HG03342 (cell line): ENCODE measurements around the gene SOST.

Experiments
- ATAC-seq: cut with Tn5 transposase; IDR thresholded peaks from one replicate; pipeline ENCODE4 v1.9.1; 2021; ENCODE audit warnings: mild to moderate bottlenecking, moderate library complexity; ENCODE audit not compliant: unreplicated experiment

The SOST gene

DNA sequence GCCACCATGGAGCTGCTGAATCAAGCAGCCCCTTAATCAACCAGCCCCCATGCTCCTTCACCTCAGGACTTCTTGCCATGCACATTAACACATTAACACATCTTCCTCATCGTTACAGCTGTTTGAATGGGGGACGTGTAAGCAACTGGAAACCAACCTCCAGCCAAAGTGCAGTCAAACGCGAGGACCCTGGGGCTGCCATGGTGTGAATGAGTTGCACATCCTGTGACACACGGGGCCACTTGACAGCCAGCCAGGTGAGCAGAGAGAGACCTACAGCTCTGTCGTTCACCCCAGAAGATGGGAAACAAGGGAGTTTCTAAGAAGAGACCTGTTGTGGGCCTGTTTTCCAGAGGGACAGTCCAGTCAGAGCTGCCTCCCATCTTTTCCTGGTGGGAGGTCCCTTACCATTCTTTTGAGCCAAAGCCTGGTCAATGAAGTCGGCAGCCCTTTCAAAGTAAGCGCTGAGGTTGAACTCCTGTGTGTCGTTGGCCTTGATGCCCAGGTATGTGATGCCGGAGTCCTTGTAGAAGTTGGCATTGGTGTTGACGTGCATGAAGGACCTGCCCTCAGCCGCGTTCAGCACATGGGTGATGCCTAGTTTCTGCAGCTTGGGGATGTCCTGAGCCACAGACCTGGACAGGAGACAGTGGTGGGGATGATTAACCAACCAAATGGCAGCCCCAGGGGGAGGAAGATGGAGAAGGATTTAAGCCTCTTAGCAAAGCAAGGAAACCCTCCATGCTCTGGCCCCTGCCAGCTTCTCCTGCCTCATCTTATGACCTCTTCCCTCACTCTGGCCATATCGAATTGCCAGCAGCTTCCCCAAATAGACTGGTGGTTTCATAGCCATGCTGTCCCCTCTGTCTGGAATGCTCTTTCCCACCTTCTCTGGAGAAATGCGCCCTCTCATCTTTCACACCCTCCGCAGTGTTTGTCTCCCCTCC lies 16.0 kb upstream of the SOST start:
- ATAC-seq, result no peak

DNA sequence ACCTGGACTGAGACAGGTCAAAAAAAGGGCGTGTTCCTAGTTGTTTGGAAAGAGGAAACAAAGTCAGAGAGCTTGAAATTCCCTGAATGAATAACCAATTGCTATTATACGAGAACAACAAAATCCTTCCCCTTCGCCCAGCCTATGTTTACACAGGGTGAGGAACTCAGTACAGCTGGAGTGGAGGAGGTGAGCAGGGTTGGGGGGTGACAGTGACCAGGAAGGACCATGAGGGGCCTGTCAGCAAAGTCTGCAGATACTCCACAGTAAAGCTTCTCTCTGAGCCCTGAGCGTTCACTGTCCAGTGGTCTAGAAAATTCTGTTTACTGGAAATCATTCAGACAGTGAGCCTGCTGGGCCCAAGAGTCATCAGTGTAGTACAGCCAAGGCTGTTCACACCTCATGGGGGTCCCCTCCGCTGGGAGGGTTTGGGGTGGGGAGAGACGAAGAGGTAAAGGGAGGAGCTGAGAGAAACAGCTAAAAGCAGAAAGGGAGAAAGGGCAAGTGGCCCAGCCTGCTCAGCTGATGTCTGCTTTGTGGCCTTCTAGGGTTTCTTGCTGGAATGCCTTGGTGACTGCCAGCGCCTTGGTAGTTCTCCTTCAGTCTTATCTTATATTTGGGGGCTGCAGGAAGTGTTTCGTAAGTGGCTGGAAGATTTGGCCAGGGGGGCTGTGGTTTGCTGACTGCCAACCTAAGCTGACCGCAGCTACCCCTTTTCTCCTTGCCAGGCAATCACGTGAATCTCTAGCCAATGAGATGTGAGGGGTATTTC lies 14.5 kb upstream of the SOST start:
- ATAC-seq, result no peak

DNA sequence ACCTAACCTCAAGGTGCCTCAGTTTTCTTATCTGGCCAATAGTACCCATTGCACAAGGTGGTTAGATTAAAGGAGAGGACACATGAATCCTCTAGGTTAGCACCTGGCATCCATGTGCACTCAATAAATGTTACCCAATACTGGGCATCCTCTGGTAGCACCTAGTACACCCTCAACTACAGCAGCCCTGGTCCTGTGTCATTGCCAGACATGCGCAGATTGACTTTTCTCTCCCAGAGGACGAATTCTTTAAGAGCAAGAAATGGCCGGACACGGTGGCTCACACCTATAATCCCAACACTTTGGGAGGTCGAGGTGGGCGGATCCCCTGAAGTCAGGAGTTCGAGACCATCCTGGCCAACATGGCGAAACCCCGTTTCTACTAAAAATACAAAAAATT lies 12.9 kb upstream of the SOST start:
- ATAC-seq, result no peak

DNA sequence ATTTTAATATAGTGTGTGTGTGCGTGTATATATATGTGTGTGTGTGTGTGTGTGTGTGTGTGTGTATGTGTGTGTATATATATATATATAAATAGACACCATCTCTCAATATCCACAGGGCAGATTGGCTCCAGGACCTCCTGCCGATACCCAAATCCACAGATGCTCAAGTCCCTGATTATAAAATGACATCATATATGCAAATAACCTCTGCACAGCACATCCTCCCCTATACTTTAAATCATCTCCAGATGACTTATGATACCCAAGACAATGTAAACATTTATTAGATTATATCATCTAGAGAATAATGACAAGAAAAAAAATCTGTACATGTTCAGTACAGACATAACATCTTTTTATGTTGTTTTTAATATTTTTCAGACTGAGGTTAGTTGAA lies 12.4 kb upstream of the SOST start:
- ATAC-seq, result no peak

DNA sequence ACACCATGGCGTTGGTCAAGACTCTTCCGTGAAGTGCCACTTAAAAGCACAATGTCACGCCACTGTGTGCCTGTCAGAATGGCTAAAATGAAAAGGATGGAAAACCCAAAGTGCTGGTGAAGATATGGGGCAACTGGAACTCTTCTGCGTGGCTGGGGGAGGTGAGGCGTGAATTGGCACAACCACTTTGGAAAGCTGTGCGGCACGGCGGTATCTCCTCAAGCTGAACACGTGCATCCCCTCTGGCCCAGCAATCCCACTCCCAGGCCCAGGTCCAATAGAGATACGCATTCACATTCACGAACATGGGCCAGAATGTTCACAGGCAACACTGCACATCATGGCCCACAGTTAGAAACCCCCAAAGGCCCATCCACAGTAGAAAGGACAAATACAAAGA lies 11.3 kb upstream of the SOST start:
- no peak for ATAC-seq

DNA sequence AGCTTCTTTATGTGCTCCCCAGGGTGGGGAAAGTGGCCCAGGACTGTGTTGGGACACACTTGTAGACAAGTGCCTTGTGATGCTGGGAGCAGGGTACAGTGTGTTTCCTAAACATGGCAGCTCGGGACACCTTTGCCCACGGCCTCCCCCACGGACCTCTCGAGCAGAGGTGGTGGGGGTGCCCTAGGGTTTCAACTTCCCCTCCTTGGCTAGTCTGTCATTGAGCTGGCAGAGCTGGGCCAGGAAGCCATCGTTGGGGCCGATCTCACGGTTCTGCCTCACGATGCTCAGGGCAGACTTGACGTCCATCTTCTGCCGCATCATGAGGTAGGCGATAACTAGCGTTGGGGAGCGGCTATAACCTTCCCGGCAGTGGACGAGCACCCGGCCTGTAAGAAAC lies 10.8 kb upstream of the SOST start:
- no peak for ATAC-seq

DNA sequence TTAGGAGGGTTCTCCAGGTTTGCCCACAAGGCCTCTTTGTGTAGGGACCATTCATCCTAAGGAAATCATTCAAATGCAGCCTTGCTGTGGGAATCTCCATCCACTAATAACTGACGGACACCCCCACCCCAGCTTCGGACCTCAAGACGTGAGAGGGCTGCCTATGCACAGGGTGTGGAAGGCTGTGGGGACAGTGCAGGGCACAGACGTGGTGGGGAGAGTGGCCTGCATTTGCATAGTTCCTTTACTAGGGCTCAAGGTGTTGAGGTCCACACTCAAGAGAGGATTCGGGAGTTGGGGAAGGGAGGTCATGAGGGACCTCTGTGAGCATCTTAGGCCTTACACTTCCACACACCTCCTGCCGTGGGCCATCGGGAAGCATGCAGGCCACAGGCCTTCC lies 10.4 kb upstream of the SOST start:
- no peak for ATAC-seq

DNA sequence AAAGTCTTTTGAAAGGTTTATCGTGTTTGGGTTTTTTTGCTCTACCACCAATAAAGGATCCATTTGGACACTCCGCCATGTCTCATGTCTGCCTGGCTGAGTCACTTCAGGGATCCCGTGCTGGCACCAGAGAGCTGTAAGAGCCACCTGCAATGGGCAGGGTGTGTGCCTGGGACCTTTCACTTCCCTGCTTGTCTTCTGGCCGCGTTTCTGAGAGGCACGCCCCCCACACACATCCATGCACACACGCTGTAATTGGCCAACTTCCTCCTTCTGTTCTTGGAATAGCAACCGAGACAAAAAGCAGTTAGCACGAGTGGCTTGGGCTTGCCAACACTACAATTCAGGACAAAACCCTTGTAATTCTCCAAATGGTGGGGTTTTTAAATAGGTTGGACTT lies 9.8 kb upstream of the SOST start:
- no peak for ATAC-seq

DNA sequence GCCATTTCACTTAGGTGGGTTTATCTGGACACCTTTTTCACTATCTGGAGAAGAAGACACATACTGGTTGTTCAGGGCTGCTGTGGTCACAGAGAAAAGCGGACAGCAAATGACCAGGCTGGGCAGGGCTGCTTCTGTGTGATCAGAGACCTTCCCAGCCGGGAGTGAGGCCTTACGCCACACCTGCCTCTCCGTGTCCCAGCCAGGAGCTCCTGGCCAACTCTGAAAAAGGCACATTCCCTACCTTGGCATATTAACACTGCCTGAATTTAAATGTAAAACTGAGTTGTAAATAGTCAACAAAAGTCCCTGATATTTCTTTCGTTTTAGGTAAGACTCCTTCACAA lies 9.1 kb upstream of the SOST start:
- ATAC-seq, result no peak

DNA sequence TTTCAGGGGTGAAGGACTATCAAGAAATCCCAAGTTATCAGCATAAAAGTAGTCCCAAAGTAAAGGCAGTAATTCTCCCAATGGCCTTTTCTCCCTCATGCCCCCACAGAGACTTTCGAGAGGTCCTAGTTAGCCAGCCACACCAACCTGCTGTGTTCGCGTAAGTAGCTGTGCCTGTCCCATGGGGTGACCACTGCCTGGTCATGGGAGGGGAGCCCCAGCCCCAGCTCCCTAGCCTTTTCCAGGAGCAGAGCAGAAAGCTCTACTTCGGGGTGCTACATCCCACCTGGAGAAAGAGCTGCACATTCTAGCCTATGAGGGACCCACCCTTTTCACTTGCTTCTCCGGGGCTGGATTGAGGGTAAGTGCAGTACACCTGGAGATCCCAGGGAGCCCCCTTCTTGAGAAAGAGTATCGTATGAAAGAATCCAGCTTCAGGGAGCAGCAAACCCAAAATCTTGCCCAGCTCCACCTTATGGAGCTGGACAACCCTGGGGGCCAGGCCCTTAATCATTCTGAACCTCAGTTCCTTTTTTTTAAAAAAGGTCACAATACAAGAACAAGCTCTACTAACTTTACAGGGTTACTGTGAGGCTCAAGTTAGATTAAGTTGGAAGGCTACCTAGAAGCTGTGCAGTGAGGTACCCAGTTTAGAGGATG lies 8.6 kb upstream of the SOST start:
- ATAC-seq, result no peak

DNA sequence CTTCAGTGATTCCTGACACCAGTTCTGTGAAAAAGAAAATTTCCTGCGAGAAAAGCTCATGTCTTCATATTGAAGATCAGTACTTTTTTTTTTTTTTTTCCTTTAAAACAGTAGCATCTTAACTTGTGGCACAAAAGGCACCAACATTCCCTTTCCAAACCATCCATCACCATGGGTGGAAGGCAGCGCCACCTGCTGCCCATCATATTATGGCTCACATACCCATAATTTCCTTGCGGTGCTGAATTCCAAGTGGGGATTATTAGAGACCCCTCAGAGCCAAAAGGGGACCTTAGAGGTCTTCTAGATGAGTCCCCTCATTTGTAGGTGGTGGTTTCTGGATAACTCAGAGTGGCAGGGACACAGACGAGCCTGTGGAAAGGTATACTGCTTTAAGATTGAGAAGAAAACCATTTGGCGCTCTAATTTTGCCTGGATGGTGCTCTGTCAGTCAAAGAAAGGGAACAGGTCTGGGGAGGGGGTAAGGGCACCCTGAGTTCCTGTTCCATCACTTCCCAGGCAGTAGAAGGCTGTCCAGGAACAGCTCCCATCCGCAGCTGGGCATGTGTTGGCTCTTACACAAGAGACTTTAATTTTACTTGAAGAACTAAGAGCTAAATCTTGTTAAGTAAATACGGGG lies 7.9 kb upstream of the SOST start:
- no peak for ATAC-seq

DNA sequence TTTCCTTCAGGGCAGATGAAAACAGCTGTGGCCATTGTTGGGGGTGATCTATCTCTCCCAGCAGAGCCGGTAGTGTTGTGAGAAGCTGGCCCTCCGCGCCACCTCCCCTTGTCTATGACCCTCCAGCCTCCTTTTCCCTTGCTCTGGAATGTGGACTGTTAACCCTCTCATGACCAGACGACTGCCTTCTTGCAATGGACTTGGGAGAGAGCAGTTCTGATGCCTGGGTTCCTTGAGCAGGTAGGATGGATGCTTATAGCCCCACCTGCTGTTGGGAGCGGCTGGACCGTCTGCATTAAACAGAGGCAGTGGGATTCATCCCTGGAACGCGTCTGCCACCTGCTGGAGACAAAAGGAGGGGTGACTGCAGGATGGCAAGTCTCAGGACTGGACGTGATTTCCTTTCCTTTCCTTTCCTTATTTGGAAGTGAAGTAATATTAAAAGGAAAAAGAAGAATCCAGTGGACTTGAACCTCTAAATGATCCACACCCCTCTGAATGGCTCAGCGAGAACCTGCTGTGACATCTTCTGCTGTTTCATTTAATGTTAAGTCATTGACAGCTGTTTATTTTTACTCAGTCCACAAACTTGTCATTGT lies 1.8 kb upstream of the SOST start:
- ATAC-seq, result no peak

DNA sequence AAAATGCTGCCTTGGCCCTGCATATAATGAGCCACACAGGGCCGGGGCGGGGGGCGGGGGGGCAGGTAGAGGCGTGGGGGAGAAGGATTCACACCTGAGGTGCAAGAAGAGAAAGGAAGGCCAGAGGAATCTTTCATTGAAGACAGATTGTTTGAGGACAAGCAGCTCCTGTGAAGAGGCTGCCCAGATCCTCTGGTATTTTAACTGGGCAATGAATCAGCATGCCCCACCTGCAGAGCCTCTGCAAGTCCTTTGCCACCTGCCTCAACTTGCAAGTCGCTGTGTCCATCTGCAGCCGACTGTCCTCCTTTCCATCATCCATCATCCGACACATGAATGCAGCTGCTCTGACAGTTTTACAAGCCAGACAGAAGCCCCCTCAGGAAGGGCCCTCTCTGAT lies 1.2 kb upstream of the SOST start:
- ATAC-seq, result no peak

DNA sequence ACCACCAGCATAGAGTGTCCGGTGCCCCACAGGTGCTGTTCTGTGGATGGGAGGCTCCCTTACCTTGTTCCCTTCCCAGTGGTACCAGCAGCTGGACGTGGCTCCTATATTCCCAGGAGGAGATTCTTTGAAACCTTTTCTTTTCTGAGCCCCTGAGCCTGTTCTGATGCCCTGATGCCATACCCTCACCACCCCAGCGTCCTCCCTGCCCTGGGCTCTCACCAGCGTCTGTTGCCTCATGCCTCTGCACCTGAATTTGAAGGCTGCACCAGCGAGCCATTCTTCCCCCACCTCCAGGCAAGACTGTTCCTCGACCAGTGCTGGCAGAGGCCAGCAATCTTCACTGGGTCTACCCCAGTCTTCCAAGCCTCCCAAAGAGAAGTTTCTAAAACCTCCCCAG lies 505 bp downstream of the SOST start:
- no peak for ATAC-seq

DNA sequence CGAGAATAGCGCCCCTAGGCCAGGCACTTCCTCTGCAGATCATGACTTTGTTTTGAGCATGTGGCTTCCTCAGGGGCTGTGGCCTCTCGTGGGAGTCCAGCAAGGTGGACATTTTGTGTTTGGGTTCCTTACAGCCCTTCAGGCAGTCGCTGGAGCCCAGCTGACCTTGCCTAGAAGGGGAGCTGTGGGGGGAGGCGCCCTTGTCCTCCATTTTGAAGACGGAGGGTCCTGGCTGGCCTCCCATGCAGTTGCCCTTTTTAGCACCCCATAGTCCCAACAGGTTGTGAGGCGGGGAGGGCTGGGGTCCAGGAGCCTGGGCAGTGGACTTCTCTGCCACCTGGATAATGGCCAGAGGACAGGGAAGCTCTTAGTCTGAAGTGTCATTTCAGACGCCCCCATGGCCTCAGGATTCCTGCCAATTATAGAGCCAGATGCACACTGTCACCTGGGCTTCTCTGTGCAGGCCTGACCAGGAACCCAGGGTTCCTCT lies 1.4 kb downstream of the SOST start:
- no peak for ATAC-seq

DNA sequence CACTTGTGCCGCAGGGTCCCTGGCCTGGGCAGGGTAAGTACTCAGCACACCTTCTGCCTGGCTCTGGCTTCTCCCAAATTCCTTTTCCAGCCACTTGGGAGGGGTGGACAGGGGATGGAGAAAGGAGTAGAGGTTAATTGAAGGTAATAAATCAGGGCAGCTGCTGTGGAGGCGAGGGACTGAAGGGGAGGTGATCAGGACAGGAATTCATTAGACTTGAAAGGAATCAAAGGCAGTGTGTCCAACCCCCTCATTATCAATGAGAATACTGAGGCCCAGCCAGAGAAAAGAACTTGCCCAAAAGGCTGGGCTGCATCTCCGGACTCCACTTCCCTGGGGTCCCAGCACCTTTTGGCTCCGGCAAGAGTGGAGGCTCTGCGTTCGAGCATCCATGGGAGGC lies 2.4 kb downstream of the SOST start:
- ATAC-seq, result no peak

DNA sequence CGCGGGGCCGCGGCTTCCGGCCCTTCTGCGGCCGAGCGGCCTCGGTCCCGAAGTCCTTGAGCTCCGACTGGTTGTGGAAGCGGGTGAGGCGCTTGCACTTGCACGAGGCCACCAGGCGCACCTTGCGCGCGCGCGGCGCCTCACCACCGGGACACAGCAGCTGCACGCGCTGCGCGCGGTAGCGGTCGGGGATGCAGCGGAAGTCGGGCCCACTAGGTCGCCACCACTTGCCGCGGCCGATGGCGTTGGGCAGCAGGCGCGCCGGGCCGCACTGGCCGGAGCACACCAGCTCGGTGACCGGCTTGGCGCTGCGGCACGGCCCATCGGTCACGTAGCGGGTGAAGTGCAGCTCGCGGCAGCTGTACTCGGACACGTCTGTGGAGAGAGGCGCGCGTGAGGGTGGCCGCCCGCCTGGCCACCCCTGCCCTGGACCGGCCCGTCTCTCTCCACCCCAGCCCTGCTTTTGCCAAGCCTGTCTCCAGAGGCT lies 3.2 kb downstream of the SOST start:
- no peak for ATAC-seq

DNA sequence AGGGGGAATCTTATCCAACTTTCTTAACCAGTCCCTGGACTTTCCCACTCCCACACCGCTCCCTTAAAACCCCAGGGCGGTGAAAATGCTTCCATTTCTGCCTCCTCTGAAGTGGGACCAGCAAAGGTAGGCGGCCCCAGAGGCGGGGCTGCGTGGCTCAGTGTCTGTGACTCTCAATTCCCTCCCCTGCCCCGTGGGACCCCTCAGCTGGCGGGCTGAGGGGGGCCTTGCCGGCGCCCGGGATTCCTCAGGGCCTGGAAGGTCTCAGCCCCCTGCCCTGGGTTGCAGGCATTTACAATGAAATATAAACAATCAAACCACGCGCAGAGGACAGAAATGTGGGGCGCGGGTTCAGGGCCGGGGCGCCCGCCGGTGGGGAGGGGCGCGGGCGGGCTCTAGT lies 3.6 kb downstream of the SOST start:
- no peak for ATAC-seq

DNA sequence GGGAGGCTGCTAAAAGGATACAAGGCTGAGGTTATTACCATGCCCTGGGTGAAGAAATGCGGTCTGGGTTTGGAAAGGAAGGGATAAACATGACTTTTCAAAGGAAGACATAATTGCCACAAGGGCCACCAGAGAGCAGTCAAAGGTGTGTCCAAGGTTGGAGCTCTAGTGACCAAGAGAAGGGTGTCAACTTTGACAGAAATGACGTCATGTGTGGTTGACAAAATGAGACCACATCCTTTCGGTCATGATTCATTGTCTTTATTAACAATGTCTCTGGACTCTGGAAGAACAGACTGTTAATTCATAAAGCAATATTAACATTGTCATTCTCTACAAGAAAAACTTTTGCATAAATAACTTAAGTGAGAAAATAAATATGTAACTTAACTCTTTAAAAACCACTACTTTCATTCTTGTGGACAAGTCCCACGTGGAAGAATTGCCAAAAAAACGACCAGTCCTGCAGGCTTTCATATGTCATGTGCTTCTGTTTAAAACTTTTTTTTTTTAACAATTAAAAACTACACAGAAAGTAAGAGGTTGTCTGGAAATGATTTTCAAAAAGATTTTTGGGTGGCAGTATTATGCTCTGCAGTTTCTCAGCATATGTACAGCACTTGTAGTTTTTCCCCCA lies 5.0 kb downstream of the SOST start:
- no peak for ATAC-seq

DNA sequence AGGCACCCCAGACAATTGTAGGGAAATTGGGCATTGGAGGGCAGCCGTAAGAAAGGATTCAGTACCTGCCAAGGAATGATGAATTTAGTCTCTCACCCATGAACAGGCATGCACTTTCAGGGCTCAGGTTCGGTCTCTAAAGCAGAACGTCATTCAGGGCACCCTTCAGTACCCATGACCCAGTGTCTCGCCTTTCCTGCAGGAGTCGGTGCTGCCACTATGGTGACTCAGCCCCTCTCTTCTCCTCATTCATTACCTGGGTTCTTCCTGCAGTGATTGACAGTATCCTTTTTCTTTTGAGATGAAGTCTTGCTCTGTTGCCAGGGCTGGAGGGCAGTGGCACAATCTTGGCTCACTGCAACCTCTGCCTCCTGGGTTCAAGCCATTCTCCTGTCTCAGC lies 8.4 kb downstream of the SOST start:
- no peak for ATAC-seq
